HG02763 (cell line): Measurements from ENCODE around the gene NME1.
"Not testable (repeated sequence)": the region's sequence is repeated elsewhere in the genome, so short reads cannot be mapped to it uniquely, and the experiment has no call there.

ENCODE experiments used
- ATAC-seq: cut with Tn5 transposase; IDR thresholded peaks from one replicate; pipeline ENCODE4 v1.9.1; 2021; ENCODE audit warnings: mild to moderate bottlenecking, moderate library complexity; ENCODE audit not compliant: unreplicated experiment

NME1 gene

DNA sequence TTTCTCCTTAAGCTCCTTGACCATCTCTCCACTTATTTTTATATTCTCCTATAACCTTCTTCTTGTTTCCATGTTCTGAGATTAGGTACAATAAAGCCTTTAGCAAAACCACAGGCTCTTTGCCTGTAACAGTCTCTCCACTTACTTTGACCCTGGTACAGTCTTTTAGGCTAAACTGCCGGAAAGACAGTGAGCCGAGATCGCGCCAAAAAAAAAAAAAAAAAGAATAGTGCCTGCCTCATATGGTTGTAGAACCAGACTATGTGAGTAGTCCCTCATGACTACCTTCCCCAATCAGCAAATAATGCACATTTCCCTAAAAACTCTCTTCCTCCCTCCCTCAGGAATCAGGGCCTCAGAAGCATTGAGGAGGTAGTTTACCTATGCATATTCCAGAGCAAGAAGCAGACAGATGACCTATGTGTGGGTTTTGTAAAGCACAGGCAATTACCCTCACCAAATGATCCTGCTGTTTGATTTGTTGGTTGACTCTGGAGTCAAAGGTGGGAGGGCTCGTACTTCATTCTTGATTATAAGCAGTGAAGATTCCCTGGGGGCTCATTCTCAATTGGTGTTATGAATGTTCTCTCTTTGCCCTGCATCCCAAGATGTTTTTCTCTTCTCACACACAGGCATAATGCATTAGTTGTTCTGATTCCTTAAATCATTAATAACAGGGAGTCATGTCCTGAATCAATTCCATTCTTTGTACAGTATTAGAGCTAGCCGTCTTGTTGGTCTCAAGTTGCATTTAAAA is 8.9 kb upstream of the NME1 start:
- no peak for ATAC-seq

DNA sequence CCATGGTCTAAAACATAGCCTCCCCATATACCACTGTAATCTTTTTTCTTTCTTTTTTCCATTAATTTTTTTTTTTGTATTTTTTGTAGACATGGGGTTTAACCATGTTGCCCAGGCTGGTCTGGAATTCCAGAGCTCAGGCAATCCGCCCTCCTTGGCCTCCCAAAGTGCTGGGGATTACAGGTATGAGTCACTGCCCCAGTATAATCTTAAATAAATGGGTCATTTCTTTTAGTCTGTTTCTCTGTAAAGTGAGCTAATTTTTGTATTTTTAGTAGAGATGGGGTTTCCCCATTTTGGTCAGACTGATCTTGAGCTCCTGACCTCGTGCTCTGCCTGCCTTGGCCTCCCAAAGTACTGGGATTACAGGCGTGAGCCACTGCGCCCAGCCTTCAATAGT is 5.7 kb upstream of the NME1 start:
- ATAC-seq = no peak

DNA sequence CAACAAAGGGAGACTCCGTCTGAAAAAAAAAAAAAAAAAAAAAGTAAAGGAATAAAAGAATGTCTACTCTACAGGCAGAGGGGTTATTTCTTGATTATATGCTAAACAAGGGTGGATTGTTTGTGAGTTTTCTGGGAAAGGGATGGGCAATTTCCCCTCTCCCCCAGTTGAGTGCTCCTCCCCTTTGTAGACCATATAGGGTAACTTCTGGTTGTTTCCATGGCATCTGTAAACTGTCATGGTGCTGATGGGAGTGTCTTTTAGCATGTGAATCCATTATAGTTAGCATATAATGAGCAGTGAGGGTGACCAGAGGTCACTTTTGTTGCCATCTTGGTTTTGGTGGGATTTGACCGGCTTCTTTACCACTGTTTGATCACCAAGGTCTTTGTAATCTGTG is 4.2 kb upstream of the NME1 start:
- ATAC-seq = no peak

DNA sequence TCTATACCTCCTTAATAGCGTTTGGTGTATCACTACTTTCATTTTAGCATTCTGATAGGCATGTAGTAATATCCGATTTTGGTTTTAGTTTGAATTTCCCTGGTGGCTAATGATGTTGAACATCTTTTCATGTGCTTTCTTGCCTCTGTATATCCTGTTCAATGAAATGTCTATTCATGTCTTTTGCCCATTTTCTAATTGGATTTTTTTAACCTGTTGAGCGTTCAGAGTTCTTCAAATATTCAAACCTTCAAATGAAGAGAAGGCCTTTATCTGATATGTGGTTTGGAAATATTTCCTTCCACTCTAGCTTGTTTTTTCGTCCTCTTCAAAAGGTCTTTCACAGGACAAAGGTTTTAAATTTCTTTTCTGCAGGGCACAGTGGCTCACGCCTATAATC is 2.4 kb upstream of the NME1 start:
- no peak for ATAC-seq

DNA sequence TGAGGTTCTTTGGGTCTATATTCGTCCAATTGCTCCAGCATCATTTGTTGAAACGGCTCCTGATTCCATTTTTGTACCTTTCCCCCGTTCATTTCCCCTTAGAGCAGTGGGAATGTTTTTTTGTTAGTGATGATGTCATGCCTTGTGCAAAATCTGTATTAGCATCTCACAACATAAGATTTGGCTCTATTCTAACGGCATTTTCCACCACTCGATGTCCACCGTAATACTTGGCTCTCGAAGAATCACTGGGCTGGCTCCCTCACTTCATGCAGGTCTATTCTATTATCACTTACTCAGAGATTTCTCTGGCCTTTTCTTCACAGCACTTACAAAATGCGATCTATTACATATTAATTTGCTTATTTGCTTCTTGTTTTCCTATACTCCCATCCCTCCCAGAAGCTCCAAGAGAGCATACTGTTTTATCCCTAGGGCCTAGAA is 571 bp upstream of the NME1 start:
- ATAC-seq = no peak

DNA sequence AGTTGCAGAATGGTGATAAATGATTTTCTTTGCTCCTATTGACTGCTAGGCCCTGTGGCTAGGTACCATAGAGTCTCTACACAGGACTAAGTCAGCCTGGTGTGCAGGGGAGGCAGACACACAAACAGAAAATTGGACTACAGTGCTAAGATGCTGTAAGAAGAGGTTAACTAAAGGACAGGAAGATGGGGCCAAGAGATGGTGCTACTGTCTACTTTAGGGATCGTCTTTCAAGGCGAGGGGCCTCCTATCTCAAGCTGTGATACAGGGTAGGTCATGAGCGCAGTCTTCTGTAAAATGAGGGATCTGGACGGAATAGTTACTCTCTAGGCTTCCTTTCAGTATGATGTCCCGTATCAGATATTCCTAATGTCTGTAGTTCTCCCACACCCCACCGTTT is 817 bp downstream of the NME1 start:
- no peak for ATAC-seq

DNA sequence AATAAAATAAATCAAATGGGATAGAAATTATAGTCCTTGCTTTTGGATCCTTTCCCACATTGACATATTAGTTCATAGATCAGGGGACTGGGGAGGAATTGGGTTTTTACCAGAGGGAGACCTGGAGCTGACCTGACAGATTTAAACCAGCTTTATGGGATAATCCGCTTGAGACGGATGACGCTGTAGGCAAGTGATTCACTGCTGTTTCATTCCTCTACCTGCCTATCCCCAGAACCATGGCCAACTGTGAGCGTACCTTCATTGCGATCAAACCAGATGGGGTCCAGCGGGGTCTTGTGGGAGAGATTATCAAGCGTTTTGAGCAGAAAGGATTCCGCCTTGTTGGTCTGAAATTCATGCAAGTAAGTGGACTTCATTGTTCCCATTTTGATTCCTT is 2.1 kb downstream of the NME1 start:
- ATAC-seq = no peak

DNA sequence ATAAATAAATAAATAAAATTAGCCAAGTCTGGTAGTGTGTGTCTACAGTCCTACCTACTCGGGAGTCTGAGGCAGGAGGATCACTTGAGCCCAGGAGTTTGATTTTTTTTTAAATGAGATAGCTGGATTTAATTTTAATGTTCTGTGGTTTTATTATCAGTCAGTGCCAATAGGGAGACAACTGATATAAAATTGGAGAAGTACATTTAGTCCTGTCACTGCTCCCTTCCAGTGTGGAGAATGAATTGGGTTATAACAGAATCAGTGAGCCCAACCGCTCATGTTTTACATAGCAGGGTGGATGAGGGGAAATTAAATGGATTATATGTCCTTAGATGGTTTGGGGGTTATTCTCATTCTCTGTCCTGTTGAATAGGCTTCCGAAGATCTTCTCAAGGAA is 6.2 kb downstream of the NME1 start:
- no peak for ATAC-seq

DNA sequence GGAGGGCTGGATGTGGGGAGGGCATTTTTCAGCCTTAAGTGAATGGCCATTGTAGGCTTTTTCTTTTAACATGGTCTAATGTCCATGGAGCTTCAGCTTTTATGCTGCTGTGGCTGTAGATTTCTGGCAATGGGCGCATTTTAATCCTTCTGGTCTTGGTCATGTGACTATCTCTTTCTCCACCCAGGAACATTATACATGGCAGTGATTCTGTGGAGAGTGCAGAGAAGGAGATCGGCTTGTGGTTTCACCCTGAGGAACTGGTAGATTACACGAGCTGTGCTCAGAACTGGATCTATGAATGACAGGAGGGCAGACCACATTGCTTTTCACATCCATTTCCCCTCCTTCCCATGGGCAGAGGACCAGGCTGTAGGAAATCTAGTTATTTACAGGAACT is 8.2 kb downstream of the NME1 start:
- no peak for ATAC-seq

DNA sequence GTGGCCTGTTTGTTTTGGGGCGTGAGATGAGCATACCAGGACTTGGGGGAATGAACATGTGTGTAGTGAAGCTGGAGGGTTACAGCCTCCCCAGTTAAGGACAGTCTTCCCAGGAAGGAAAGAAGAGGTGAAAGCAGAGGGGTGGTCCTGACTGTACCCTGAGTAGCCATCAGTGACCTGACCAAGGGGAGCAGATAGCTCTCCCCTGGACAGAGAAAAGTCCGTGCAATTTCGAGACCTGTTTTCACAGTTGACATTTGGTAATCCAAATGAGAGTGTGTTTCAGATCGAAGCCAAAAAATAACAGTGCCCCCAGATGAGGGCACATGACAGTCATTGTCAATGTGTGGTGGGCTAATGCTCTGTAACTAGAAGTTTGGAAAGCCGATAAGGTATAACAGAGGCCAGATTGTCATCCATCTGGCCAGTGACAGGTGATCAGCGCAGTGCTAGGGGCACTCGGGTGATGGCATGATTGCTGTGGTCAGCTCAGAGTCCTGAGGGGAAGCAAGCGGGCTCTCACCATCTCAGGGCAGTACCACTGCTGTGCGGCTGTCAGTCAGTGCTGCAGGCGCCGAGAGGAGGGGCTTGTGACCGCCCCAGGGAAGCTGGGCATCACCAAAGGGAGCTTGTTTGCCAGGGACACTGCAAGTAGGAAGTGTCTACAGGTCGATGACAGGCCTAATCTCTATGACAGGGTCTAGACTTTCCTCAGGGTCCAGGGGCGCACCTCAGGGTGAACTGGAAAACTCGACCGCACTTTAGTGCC is 11.7 kb downstream of the NME1 start:
- no peak for ATAC-seq

DNA sequence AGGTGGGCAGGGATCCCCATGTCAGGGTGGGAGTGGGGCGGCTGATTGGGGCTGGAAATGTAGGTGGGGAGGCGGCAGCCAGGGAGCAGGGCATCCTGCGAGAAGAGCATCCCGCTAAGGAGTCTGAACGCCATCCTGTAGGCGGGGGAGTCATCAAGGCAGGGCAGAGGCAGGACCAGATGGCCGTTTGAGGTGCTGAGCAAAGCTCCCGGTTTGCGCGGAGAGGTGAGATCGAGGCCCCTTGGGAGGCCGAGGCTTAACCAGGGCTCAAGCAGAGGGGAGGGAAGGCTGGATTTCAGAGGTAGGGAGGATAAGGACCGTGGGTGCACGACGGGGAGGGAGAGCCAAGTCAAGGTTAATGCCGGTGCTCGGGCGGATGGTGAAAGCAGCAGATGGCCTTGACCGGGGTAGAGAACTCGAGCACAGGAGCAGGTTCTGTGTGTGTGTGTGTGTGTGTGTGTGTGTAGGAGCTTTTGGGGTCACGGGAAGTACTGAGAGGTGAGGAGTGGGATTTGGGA is 12.4 kb downstream of the NME1 start:
- ATAC-seq = no peak

DNA sequence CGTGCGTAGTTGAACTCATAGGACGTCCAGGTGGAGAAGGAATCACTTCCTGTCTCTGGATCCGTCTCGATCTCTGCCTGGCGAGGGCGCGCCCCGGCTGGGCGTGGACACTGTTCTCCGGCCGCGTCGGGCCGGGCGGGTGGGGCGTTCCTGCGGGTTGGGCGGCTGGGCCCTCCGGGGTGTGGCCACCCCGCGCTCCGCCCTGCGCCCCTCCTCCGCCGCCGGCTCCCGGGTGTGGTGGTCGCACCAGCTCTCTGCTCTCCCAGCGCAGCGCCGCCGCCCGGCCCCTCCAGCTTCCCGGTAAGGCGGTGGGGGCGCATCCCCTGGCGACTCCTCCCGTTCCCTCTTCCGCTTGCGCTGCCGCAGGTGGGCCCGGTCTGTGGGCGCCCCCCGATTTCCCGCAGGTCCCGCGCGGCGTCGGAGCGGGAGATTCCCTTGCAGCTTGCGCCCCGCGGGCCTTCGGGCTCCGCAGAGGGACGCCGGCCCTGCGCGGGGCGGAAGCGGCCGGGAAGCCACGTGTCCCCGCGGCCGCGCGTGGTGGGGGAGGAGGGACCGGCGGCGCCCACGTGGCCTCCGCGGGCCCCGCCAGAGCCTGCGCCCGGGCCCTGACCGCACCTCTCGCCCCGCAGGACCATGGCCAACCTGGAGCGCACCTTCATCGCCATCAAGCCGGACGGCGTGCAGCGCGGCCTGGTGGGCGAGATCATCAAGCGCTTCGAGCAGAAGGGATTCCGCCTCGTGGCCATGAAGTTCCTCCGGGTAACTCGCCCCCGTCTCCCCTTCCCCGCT is 13.0 kb downstream of the NME1 start, which contains the start of gene NME2:
Gene NME2 (plus strand): TSS at position 214 of the 789 bp plus-strand sequence. CDS start 420 bp downstream, at position 634.
- ATAC-seq = peak; percentile 81

DNA sequence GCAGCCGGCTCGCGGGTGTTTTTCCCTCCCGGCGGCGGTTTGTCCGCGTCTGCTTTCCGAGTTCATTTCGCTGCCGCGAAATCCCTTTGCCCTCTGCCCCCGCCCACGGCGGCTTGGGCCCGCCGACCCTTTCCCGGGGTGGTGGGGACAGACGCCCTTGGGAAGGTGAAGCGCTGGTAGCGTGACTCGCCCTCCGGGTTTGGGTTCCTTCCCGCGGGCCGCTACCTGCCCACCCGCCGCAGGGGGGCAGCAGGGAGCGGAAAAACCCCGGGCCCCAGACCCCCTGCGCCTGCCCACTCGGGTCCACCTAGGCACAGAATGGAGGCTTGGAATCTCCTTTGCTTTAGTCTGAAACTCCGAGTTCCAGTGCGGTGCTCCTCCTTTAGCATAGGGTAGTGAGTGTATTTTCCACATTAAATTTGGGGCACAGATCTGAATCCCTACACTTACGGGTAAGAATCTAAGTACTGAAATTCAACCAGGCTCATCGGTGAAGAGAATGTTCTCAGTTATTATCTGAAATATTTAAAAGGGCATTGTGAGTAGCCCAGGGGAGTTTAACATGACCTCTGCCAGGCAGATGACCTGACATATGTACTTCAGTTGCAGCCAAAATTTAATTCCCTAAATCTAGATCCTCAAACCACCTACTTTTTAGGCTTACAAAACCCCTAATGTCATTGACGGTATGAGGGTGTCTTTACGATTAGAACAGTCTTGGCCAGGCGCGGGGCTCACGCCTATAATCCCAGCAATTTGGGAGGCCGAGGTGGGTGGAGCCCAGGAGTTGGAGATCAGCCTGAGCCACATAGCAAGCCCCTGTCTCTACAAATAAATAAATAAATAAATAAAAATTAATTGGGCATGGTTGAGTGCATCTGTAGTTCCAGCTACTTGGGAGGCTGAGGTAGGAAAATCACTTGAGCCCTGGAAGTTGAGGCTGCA is 13.9 kb downstream of the NME1 start:
- peak; percentile 43 for ATAC-seq

DNA sequence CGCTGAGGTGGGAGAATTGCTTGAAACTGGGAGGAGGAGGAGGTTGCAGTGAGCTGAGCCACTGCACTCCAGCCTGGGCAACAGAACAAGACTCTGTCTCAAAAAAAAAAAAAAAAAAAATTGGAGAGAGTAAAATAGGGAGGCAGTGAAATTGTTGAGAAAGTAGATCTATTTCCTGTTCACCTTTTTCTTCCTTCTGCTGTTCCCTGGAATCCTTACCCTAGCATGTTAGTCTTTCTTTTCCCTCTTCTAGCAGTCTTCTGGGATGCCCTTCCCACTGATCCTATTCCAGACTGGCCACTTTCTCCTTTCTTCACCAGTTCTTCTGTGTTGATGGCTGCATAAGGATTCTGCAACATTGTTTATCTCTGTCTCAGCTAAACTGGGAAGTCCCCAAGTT is 16.0 kb downstream of the NME1 start:
- ATAC-seq = no peak

DNA sequence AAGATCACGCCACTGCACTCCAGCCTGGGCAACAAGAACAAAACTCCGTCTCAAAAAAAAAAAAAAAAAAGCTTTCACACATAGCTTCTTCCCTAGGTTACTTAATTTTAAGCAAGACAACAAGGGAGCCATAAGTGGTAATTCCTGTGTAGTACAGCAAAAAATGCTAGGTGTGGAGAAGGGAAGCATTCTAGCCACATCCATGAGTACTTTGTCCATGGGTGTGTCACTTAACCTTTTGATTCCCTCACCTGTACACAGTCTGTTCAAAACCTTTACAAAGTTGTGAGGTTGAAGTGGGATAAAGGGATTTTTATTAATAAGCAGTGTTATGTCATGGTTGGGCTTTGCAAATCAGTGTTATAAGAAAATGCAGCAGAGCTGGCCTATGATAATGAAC is 17.4 kb downstream of the NME1 start:
- no peak for ATAC-seq

DNA sequence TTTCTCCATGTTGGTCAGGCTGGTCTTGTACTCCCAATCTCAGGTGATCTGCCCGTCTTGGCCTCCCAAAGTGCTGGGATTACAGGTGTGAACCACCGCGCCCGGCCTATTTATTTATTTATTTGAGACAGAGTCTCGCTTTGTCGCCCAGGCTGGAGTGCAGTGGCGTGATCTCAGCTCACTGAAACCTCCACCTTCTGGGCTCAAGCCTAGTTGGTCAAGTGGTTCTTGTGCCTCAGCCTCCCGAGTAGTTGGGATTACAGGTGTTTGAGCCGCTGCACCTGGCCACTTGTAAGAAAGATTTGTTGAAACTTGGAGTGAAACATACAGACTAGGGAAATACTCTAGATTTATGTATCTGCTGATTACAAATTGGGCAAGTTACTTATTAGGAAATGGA is 18.7 kb downstream of the NME1 start:
- ATAC-seq = not testable (repeated sequence)

DNA sequence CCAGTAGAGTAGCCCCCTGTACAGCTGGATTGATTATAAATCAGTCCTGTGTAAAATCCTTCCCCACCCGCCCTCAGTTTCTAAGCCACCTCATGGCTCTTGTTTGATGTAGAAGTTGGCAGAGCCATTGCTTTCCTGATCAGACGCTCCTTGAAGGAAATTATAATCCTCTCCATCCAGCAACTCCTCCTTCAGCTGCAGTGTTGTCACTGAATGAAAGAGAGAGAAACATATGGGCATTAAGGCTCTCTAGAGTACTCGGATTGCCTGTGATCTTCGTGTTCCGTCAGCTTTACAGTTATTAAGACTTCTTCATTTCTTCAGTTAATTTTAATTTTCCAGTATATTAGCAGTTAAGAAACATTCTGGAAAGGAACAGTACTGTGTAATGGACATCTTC is 27.1 kb downstream of the NME1 start:
- no peak for ATAC-seq

DNA sequence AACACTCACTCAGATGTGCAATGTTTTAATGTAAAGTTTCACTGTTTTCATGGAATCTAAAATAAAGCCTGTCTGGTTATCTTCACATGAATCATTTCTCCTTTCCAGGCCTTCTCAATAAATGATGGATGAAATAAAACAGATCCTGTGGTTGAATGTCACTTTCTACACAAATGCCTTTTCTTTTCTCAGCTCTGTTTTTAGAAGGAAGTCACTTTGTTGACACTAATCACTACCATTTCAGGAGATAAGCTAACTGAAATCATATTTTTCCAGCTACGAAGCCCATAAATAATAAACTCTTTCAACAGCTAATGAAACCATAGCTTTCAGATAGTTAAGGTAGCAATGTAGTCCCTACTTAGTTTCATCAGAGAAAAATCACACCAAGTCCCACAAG is 30.8 kb downstream of the NME1 start:
- no peak for ATAC-seq

DNA sequence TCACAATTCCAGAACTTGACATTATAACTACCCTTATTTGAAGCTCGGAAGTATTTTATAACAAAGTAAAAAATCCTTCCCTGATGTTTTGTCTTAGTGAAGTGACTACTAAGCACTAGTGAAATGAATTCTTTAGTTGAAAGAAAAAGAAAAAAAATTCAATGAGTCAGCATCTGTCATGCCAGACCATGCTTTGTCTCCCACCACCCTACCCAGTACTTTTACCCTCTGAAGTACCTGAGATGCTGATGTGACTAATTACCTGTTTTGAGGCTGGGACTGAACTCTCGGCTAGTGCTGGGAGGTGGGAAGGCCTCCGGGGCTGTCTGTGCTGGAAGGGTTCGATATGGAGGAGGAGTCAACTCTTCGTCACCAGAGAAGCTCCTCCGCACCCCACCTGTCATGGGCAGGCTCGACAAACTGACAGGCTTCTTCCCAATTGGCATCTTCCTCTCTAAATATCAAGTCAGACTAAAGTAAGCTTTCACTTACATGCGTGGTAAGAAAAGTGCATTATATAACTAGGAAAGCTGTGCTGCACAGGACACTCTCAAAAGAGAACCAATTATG is 32.5 kb downstream of the NME1 start:
- no peak for ATAC-seq

DNA sequence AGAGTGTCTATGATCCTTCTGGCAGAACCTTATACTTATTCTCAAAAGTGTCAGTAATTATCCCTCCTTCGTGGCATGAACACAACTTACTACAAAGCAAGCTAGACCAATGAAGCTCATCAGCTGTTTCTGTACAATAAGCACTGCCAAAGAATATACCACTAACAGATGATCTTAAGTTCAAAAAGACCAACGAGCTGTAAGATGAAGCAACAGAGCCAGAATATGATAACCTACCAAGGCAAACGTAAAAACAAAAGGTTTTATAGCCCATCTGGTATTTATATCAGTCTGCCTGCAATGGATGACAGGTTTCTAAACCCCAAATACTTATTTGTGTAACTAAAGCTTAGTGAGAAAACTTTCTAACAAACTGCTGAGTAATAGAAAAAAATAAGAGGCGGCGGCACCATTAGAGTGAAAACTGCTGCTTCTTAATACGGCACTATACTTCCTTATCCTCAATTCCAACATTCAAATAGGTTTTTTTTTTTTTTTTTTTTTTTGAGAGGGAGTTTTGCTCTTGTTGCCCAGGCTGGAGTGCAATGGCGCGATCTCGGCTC is 35.0 kb downstream of the NME1 start:
- no peak for ATAC-seq
